ENCODE data around the gene ME3.

GRCh38 chr11:86550757-86551156 is 121.7 kb downstream of the ME3 start:
- TF ChIP-seq CTCF (optimal IDR thresholded peaks at IDR 0.05 in 1 of 3, IDR thresholded peaks at IDR 0.05 in 1 of 3, conservative IDR thresholded peaks at IDR 0.05 in 1 of 3; ENCODE audit: extremely low read depth in 1 of 3, insufficient read depth in 2 of 3, low read length in 3 of 3), result no peak
- no peak for TF ChIP-seq EZH2 (IDR thresholded peaks at IDR 0.05; ENCODE audit: low read length)
